H1 (cell line): ENCODE data around the gene LAMTOR3. TPM values are rescaled to one million over a fixed set of nuclear protein-coding genes. Genes with fewer than 3 reads are reported as not detected.

ENCODE experiments used
- CTCF ChIA-PET: fragments of 300-600 bp; sonication (Branson Sonifier 250); formaldehyde crosslinking; loops from one replicate; lab custom pipeline; 2021; ENCODE audit not compliant: partially characterized antibody; lab: Charles Lee
- POLR2A ChIA-PET: fragments of 300-600 bp; sonication (Branson Sonifier 250); formaldehyde crosslinking; loops from one replicate; lab custom pipeline; 2021; ENCODE audit warnings: inconsistent platforms; ENCODE audit not compliant: partially characterized antibody; lab: Charles Lee
- DNase-seq, 2 experiments: peaks; one replicate each; pipeline versions ENCODE4 v3.0.0 to v3.0.0-alpha.2; 2010 to 2022; ENCODE audit warnings: low spot score in 2 of 2, low read depth in 1 of 2, mixed read lengths in 1 of 2
- FAIRE-seq: peaks from 2 replicates; lab custom pipeline; 2011; peaks lifted over from hg19 to GRCh38; lab: Jason Lieb, UNC
- H2AFZ ChIP-seq: 2 replicates; pipeline ENCODE4 v1.8.1; 2012; ENCODE audit warnings: low read length, inconsistent platforms
- H2AK5ac ChIP-seq: 2 replicates; pipeline ENCODE4 v1.6.1; 2013; ENCODE audit warnings: low read depth, low read length
- H2BK120ac ChIP-seq: replicated peaks from 2 replicates; pipeline ENCODE3; 2013; ENCODE audit warnings: low read depth, low read length, inconsistent platforms
- H2BK12ac ChIP-seq: 2 replicates; pipeline ENCODE4 v1.6.1; 2013; ENCODE audit warnings: low read depth, low read length
- H2BK15ac ChIP-seq: 2 replicates; pipeline ENCODE4 v1.6.1; 2013; ENCODE audit warnings: low read length
- H2BK20ac ChIP-seq: 2 replicates; pipeline ENCODE4 v1.6.1; 2013; ENCODE audit warnings: low read length
- H2BK5ac ChIP-seq: 2 replicates; pipeline ENCODE4 v1.6.1; 2013; ENCODE audit warnings: low read depth, low read length
- H3K14ac ChIP-seq: 2 replicates; pipeline ENCODE4 v1.6.1; 2013; ENCODE audit warnings: inconsistent platforms; ENCODE audit not compliant: insufficient read length
- H3K18ac ChIP-seq: 2 replicates; pipeline ENCODE4 v1.6.1; 2013; ENCODE audit warnings: low read length; ENCODE audit errors: extremely low read depth
- H3K23ac ChIP-seq: 2 replicates; pipeline ENCODE4 v1.6.1; 2013; ENCODE audit warnings: inconsistent platforms; ENCODE audit not compliant: insufficient read length
- H3K23me2 ChIP-seq: 2 replicates; pipeline ENCODE4 v1.6.1; 2013; ENCODE audit warnings: low read depth, low read length
- H3K27ac ChIP-seq: 2 replicates; pipeline ENCODE4 v1.6.1; 2011; ENCODE audit warnings: low read depth, low read length, inconsistent platforms
- H3K27me3 ChIP-seq, 4 experiments: replicated peaks in 1 of 4; 1 replicate in 1 of 4; 2 replicates in 3 of 4; pipeline versions ENCODE4 v1.6.1 to v1.8.1; 2011 to 2013; ENCODE audit warnings: low read length in 3 of 4, mild to moderate bottlenecking in 3 of 4, inconsistent platforms in 2 of 4, mixed read lengths in 2 of 4, moderate library complexity in 1 of 4; ENCODE audit not compliant: control insufficient read depth in 3 of 4, insufficient read depth in 3 of 4; ENCODE audit errors: extremely low read depth in 1 of 4
- H3K36me3 ChIP-seq, 4 experiments: 2 replicates each; pipeline versions ENCODE4 v1.6.1 to v1.8.1; 2011 to 2013; ENCODE audit warnings: mild to moderate bottlenecking in 4 of 4, low read length in 3 of 4, moderate library complexity in 2 of 4, control low read depth in 1 of 4, inconsistent platforms in 1 of 4; ENCODE audit not compliant: insufficient read depth in 4 of 4, control insufficient read depth in 2 of 4
- H3K4ac ChIP-seq: replicated peaks from 2 replicates; pipeline ENCODE3; 2013; ENCODE audit warnings: low read length, low read depth, mixed read lengths, inconsistent platforms; ENCODE audit not compliant: insufficient read length
- H3K4me1 ChIP-seq, 4 experiments: replicated peaks in 1 of 4; 1 replicate in 1 of 4; 2 replicates in 3 of 4; pipeline versions ENCODE4 v1.6.1 to v1.8.1; 2011 to 2013; ENCODE audit warnings: low read length in 3 of 4, inconsistent platforms in 2 of 4, mixed read lengths in 1 of 4; ENCODE audit not compliant: insufficient read depth in 4 of 4, control insufficient read depth in 3 of 4
- H3K4me2 ChIP-seq, 2 experiments: 2 replicates each; pipeline versions ENCODE4 v1.6.1 to v1.8.1; 2011 to 2013; ENCODE audit warnings: low read depth in 2 of 2, low read length in 2 of 2, control low read depth in 1 of 2, inconsistent platforms in 1 of 2, mild to moderate bottlenecking in 1 of 2; ENCODE audit not compliant: insufficient read depth in 1 of 2
- H3K4me3 ChIP-seq, 4 experiments: fragments of 200-600, 300-600 bp in 1 of 4; sonication (generic), shearing (Covaris generic), sonication (Bioruptor Twin) in 1 of 4; 2 replicates each; pipeline versions ENCODE4 v1.5.1 to v1.8.1; 2011 to 2016; ENCODE audit warnings: low read length in 4 of 4, low read depth in 3 of 4, control low read depth in 2 of 4, inconsistent platforms in 2 of 4, mild to moderate bottlenecking in 2 of 4, mixed read lengths in 1 of 4, moderate library complexity in 1 of 4; ENCODE audit not compliant: insufficient read depth in 2 of 4; ENCODE audit errors: extremely low read depth in 1 of 4
- H3K56ac ChIP-seq: replicated peaks from 2 replicates; pipeline ENCODE3; 2013; ENCODE audit warnings: low read depth, mild to moderate bottlenecking, mixed read lengths, low read length, inconsistent platforms; ENCODE audit not compliant: insufficient read length
- H3K79me1 ChIP-seq: 2 replicates; pipeline ENCODE4 v1.6.1; 2013; ENCODE audit warnings: low read depth, low read length, control low read depth
- H3K79me2 ChIP-seq, 2 experiments: 2 replicates each; pipeline versions ENCODE4 v1.6.1 to v1.8.1; 2012 to 2013; ENCODE audit warnings: low read length in 2 of 2, mild to moderate bottlenecking in 2 of 2, inconsistent platforms in 1 of 2; ENCODE audit not compliant: insufficient read depth in 2 of 2, control insufficient read depth in 1 of 2
- H3K9ac ChIP-seq, 4 experiments: replicated peaks in 1 of 4; 1 replicate in 1 of 4; 2 replicates in 3 of 4; pipeline versions ENCODE4 v1.6.1 to v1.8.1; 2011 to 2013; ENCODE audit warnings: low read depth in 3 of 4, low read length in 3 of 4, control low read depth in 2 of 4, mild to moderate bottlenecking in 2 of 4, moderate library complexity in 2 of 4, inconsistent platforms in 1 of 4; ENCODE audit errors: extremely low read depth in 1 of 4
- H3K9me3 ChIP-seq, 2 experiments: 2 replicates each; pipeline versions ENCODE4 v1.6.1 to v1.8.1; 2012 to 2013; ENCODE audit warnings: mild to moderate bottlenecking in 2 of 2, moderate library complexity in 2 of 2, control low read depth in 1 of 2, inconsistent platforms in 1 of 2, low read depth in 1 of 2, low read length in 1 of 2, mixed read lengths in 1 of 2; ENCODE audit not compliant: insufficient read depth in 2 of 2
- H4K20me1 ChIP-seq, 2 experiments: replicated peaks in 1 of 2; 2 replicates each; pipeline versions ENCODE3 to v1.8.1; 2011 to 2013; ENCODE audit warnings: inconsistent platforms in 2 of 2, low read length in 2 of 2, mild to moderate bottlenecking in 1 of 2; ENCODE audit not compliant: insufficient read depth in 2 of 2, control insufficient read depth in 1 of 2
- H4K5ac ChIP-seq: 2 replicates; pipeline ENCODE4 v1.6.1; 2013; ENCODE audit warnings: low read length, low read depth, mixed read lengths, inconsistent platforms; ENCODE audit not compliant: insufficient read length
- H4K8ac ChIP-seq: 2 replicates; pipeline ENCODE4 v1.8.0; 2013; ENCODE audit warnings: mild to moderate bottlenecking, moderate library complexity, low read length, inconsistent platforms; ENCODE audit not compliant: insufficient read depth; ENCODE audit errors: extremely low read depth
- H4K91ac ChIP-seq: replicated peaks from 2 replicates; pipeline ENCODE3; 2013; ENCODE audit warnings: low read length, mixed read lengths, inconsistent platforms; ENCODE audit not compliant: insufficient read length
- WGBS, 2 experiments: shearing (Covaris generic) in 1 of 2; methylation state at CpG; one replicate each; pipeline versions ENCODE4 v1.1.6 to v1.1.7; 2013 to 2015; ENCODE audit warnings: low lambda C conversion rate in 2 of 2, mixed read lengths in 2 of 2, inconsistent platforms in 1 of 2, low coverage in 1 of 2, missing lambda C conversion rate in 1 of 2; ENCODE audit not compliant: insufficient replicate concordance in 2 of 2, insufficient coverage in 1 of 2, insufficient read length in 1 of 2; ENCODE audit errors: extremely low coverage in 1 of 2, missing lambda C conversion rate in 1 of 2; 5-methylcytosine and 5-hydroxymethylcytosine counted together
- polyA plus RNA-seq, 7 experiments: library from polyadenylated mRNA; depleted of rRNA in 3 of 7; stranded (reverse) in 5 of 7; unstranded in 2 of 7; fragments of >200 nt in 5 of 7; fragments of 200-250 nt in 2 of 7; gene quantifications; 1 replicate in 5 of 7; 2 replicates in 1 of 7; 4 replicates in 1 of 7; pipeline versions ENCODE4 v1.2.1 to v1.2.3, GENCODE V29; 2011 to 2013; ENCODE audit warnings: missing spikeins in 2 of 7, mixed read lengths in 2 of 7
- total RNA-seq: library from RNA; stranded (reverse); fragmentation: NEBNext Ultra II Directional; extraction: Animal tissue kit (Norgen Biotek cat#: 25700); gene quantifications from 2 replicates; pipeline ENCODE4 v1.2.1, GENCODE V29; 2021

Gene LAMTOR3
- total and polyA plus RNA-seq, 2 of the 8 experiments (the other 6 are each of a cell fraction or from before 2014, with no cell fraction given) = 25.1 to 34.4 TPM

DNA sequence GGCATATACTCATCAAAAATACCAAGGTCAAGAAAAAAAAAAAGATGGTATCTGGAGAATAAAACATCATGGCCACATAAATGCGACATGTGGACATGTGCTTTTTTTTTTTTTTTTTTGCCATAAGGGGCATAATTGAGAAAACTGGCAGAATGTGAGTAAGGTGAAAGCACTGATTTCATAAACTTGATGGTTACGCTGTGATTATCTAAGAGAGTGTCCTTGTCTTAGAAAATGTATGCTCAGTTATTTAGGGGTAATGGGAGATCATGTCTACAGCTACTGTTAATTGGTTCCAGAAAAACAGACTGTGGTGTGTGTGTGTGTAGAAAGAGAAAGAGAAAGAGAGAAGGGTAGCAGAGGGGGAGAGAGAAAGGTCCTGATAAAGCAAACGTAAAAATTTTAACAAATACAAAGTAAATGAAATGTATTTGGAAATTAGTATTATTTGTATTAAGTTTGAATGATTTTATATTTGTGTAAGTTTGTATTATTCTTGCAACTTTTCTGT, 44.1 kb upstream of the LAMTOR3 start:
- no peak overlapping the region for H4K5ac ChIP-seq
- H3K14ac ChIP-seq = no peak overlapping the region
- H3K36me3 ChIP-seq = peaks cover 0 to 2% (median 0%) of the 10 kb centered on the region in 4 experiments; a peak in 1 of 8 replicates
- H2BK15ac ChIP-seq = no peak overlapping the region
- no peaks in the 10 kb centered on the region for H3K23me2 ChIP-seq
- H4K20me1 ChIP-seq = no peaks in the 10 kb centered on the region
- no peak overlapping the region for H2BK20ac ChIP-seq
- H3K79me2 ChIP-seq = peaks cover 0 to 76% of the 10 kb centered on the region in 2 experiments; a peak in 2 of 4 replicates
- no peak overlapping the region for H2BK120ac ChIP-seq
- no peaks in the 10 kb centered on the region for H3K79me1 ChIP-seq
- H3K23ac ChIP-seq = no peak overlapping the region
- H3K4ac ChIP-seq = no peak overlapping the region
- H3K9me3 ChIP-seq = 0 out of 4 replicates have a peak, but pooled peaks cover 0 to 2% of the 10 kb centered on the region in 2 experiments
- ChIA-PET POLR2A (interaction anchor here (1.2 kb wide), 1 partner anchor 11 kb away, joined by 5 read pairs; no protein-coding TSS in a partner anchor), CTCF (interaction anchor here (0.6 kb wide), 1 partner anchor 957 kb away, joined by 3 read pairs; no protein-coding TSS in a partner anchor)
- H4K8ac ChIP-seq = no peak overlapping the region
- H4K91ac ChIP-seq = no peak overlapping the region
- no peak overlapping the region for H3K18ac ChIP-seq
- H2AK5ac ChIP-seq = no peak overlapping the region
- no peak overlapping the region for H3K56ac ChIP-seq
- no peaks in the 10 kb centered on the region for H3K27me3 ChIP-seq
- H2BK5ac ChIP-seq = no peak overlapping the region
- H3K4me2 ChIP-seq = no peak overlapping the region
- no peak overlapping the region for H3K27ac ChIP-seq
- FAIRE-seq (no peak), DNase-seq (no peak)
- H3K4me1 ChIP-seq = no peaks in the 10 kb centered on the region
- no peak overlapping the region for H2AFZ ChIP-seq
- WGBS, 2 experiments = 95% methylated on average over 3 of the region's 3 CpGs; no CpG with 5 or more reads in 1 of the 2 experiments
- no peak overlapping the region for H3K4me3 ChIP-seq
- H2BK12ac ChIP-seq = no peak overlapping the region
- no peak overlapping the region for H3K9ac ChIP-seq
